ENCODE results near the gene FNDC3B. TPM values are rescaled to one million over a fixed set of nuclear protein-coding genes. Genes with fewer than 3 reads are reported as not detected.

Gene FNDC3B
- total and polyA plus RNA-seq, 10 donors, result 3.1 to 149 (median 103) TPM

DNA sequence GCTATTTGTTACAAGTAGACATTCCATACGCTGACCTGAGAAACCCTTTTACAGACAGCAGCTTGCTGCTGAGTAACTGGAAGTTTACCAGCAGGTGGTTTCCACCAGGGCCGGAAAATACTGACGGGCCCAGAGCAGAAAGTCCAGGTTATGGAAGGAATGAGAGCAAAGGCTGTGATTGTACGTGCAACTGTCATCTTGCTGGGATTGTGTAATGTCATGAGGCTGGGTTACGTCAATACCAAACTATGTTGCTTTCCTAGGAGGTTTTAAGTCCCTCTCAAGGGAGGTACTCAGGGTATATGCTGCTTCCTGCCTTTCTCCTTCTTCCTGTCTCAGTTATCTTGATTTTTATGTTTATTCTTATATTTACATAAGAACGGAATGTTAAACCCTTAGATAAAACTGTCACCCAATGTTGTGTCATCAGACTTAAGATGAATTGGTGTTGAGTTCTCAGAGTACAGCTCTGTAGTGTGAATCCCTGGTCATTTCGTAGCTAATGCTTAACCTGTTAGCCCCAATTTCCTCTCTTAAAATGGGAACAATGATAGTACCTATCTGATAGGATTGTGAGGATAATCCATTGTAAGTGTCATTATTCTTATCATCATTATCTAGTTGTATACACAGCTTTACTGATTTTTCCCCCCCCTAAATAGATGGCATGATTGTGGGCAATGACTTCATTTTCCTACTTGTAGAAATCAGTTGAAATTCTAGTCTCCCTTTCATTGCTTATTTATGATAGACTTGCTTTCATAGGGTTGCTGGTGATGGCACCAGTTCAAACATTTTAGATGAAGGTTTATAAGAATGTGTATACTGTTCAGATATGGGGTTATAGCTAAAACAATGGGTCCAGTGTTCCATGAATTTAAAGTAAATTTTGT, 101.4 kb downstream of the FNDC3B start:
- 42 to 67% (median 56%) methylated on average over 7 of the region's 7 CpGs for WGBS, 5 donors
- DNase-seq, result no peak
- intact Hi-C loops (cut with DNase I; ENCODE audit: low total_unique reads), result no loop called here

DNA sequence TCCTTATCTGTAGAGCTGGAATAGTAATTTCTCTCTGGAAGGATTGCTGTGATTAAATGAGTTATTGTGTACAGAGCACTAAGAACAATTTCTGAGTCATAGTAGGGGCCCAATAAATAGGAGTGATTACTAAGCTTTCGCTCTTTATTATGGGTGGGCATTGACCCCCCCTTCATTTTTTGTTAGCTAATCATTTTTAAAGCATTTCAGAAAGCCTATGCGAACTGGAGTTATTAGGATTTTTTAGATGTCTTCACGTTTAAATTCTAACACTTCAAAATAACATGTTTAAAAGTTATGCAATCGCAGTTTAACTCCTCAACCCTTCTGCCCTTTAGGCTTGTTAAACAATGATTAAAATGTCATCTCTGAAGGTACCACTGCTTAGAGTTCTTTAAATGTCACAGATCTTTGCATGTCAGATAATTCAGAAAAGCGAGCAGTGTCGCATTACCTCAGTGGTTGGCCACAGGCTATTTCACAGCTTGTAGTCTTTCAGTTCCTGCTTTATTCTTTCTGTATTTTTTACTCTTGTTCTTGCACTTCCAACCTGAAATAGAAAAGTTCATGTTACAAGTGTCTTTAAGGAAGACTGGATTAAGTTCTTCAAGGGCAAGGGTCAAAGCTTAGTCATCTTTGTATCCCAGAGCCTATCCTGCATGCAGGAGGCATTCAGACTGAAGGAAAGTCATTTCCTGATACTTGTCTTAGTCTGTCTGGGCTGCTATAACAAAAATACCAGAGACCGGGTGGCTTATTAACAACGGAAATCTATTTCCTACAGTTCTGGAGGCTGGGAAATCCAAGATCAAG, 102.9 kb downstream of the FNDC3B start:
- intact Hi-C loops (cut with DNase I; ENCODE audit: low total_unique reads), result no loop called here
- Histone ChIP-seq H3K4me3 (no peak overlapping the region), H3K36me3 (no peaks in the 10 kb centered on the region), H3K27me3 (replicated peaks in 1 of 7) (peaks cover 0 to 3% (median 0%) of the 10 kb centered on the region in 7 donors), H3K9me3 (no peaks in the 10 kb centered on the region), H3K4me1 (peaks cover 37 to 99% (median 75%) of the 10 kb centered on the region in 6 donors), H3K27ac (peak overlapping the region in 6 of 8 donors; percentile 24 to 92 (median 84))
- DNase-seq, result no peak
- 62 to 69% (median 65%) methylated on average over 8 of the region's 8 CpGs for WGBS, 5 donors
- TF ChIP-seq, protein P1, sequence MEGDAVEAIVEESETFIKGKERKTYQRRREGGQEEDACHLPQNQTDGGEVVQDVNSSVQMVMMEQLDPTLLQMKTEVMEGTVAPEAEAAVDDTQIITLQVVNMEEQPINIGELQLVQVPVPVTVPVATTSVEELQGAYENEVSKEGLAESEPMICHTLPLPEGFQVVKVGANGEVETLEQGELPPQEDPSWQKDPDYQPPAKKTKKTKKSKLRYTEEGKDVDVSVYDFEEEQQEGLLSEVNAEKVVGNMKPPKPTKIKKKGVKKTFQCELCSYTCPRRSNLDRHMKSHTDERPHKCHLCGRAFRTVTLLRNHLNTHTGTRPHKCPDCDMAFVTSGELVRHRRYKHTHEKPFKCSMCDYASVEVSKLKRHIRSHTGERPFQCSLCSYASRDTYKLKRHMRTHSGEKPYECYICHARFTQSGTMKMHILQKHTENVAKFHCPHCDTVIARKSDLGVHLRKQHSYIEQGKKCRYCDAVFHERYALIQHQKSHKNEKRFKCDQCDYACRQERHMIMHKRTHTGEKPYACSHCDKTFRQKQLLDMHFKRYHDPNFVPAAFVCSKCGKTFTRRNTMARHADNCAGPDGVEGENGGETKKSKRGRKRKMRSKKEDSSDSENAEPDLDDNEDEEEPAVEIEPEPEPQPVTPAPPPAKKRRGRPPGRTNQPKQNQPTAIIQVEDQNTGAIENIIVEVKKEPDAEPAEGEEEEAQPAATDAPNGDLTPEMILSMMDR (IDR thresholded peaks at IDR 0.05 in 8 of 11, conservative IDR thresholded peaks at IDR 0.05 in 3 of 11), result no peak
- no peak for TF ChIP-seq POLR2A (IDR thresholded peaks at IDR 0.05)
- no peak for TF ChIP-seq POLR2AphosphoS5 (IDR thresholded peaks at IDR 0.05)

More for the DNA sequence above, 101.4 kb downstream of the FNDC3B start:
- Histone ChIP-seq H3K36me3 (no peaks in the 10 kb centered on the region), H3K4me1 (peaks cover 37 to 99% (median 86%) of the 10 kb centered on the region in 6 donors), H3K27ac (peak overlapping the region in 7 of 8 donors; percentile 51 to 92 (median 81)), H3K9me3 (no peaks in the 10 kb centered on the region), H3K27me3 (replicated peaks in 1 of 7) (peaks cover 0 to 3% (median 0%) of the 10 kb centered on the region in 7 donors), H3K4me3 (peak overlapping the region in 1 of 8 donors; percentile 26)
- TF ChIP-seq POLR2A (IDR thresholded peaks at IDR 0.05) (no peak), POLR2AphosphoS5 (IDR thresholded peaks at IDR 0.05) (peak in 1 of 3 donors; percentile 49)

DNA sequence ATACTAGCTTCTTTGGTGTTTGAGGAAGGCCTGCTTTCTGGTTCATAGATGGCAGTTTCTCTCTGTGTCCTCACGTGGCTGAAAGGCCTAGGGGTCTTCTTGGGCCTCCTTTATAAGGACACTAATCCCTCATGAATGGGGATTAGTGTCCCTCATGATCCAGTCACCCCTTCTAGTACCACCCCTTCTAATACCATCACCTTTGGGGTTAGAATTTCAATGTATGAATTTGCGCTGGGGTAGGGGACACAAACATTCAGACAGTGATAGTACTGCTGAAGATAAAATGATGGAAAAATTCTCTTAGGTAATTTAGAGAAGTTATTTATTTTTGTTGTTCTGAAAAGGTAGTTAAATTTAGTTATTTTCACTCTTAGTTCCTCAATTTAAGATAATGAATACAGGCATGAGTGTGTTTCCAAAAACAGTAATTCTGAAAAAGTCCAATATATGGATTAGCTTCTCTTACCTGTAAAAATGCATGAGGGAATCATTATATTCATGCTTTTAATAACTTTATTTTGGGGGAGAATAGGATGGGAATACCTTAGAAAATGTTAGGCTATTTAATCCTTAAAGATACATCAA, 103.6 kb downstream of the FNDC3B start:
- H3K4me3 ChIP-seq, result no peak overlapping the region
- DNase-seq, result no peak
- H3K4me1 ChIP-seq, result peaks cover 33 to 99% (median 70%) of the 10 kb centered on the region in 6 donors
- WGBS, 5 donors, result 76 to 89% (median 85%) methylated on average over 2 of the region's 2 CpGs
- intact Hi-C loops (cut with DNase I; ENCODE audit: low total_unique reads), result no loop called here
- peak overlapping the region in 6 of 8 donors; percentile 24 to 92 (median 84) for H3K27ac ChIP-seq
- H3K36me3 ChIP-seq, result no peaks in the 10 kb centered on the region
- H3K27me3 ChIP-seq (replicated peaks in 1 of 7), result peaks cover 0 to 3% (median 0%) of the 10 kb centered on the region in 7 donors
- no peak for TF ChIP-seq POLR2A (IDR thresholded peaks at IDR 0.05)
- TF ChIP-seq POLR2AphosphoS5 (IDR thresholded peaks at IDR 0.05), result no peak
- TF ChIP-seq, protein P1 (IDR thresholded peaks at IDR 0.05 in 8 of 11, conservative IDR thresholded peaks at IDR 0.05 in 3 of 11), result no peak
- H3K9me3 ChIP-seq, result no peaks in the 10 kb centered on the region

GRCh38 chr3:172143739-172144497, 104.5 kb downstream of the FNDC3B start:
- Histone ChIP-seq H3K4me1 (peaks cover 28 to 99% (median 66%) of the 10 kb centered on the region in 6 donors), H3K27ac (peak overlapping the region in 4 of 8 donors; percentile 20 to 92 (median 62)), H3K9me3 (no peaks in the 10 kb centered on the region), H3K27me3 (replicated peaks in 1 of 7) (peaks cover 0 to 3% (median 0%) of the 10 kb centered on the region in 7 donors), H3K36me3 (no peaks in the 10 kb centered on the region), H3K4me3 (no peak overlapping the region)
- intact Hi-C loops (cut with DNase I; ENCODE audit: low total_unique reads), result no loop called here
- TF ChIP-seq POLR2AphosphoS5 (IDR thresholded peaks at IDR 0.05) (no peak), POLR2A (IDR thresholded peaks at IDR 0.05) (no peak)
- TF ChIP-seq, protein P1 (IDR thresholded peaks at IDR 0.05 in 8 of 11, conservative IDR thresholded peaks at IDR 0.05 in 3 of 11), result no peak
- WGBS, 5 donors, result 87 to 95% (median 91%) methylated on average over 14 of the region's 14 CpGs
- DNase-seq, result no peak
